ENCODE measurements around the gene FBXO46. TPM values are rescaled to one million over a fixed set of nuclear protein-coding genes. Genes with fewer than 3 reads are reported as not detected.
A peak's percentile ranks its signal among the peaks of the same experiment; 100 is the strongest.

The FBXO46 gene
- total and polyA plus RNA-seq, 2 of the 13 experiments (the other 11 are each of a cell fraction or from before 2014, with no cell fraction given), result 6.2 to 6.4 TPM

DNA sequence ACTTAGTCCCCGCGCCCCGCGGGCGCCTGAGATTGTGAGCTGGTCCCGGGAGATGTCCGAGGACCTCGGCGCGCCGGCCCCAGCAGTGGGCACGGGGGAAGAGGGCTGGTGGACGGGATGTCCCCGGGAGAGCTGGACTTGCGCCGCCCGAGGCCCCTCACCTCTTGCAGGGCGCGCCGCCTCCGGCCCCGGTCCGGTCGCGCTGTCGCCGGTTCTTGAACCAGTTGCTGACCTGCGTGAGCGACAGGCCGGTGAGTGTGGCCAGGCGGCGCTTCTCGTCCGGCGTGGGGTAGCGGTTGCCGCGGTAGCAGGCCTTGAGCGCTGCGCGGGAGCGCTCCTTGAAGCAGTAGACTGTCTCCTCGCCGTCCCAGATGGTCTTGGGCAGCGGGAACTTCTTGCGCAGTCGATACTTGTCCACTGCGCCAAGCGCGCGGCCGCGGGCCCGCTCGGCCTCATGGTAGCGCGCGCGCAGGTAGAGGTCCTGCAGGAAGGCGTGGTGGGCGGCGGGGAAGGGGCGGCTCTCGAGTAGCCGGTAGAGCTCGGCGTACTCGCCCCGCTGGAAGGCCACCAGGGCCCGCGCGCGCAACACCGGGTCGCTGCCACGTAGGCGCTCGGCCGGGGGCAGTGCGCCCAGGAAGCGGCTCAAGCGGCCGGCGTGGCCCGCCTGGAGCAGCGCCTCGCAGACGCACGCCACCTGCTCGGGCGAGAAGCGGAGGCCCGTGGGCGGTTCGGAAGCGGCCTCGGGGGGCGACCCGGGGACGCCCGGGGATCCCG is 37.4 kb upstream of the FBXO46 start (continued):
- TF ChIP-seq ZMYM2 (CRISPR knock-in tag; IDR thresholded peaks at IDR 0.05) (no peak), ZFP36 (IDR thresholded peaks at IDR 0.05; ENCODE audit: borderline replicate concordance, low read depth, low read length, partially characterized antibody) (no peak), GZF1 (CRISPR knock-in tag; IDR thresholded peaks at IDR 0.05) (peak; percentile 32; the same call in 1 of the 2 replicates), ZNF468 (CRISPR knock-in tag; IDR thresholded peaks at IDR 0.05) (peak; percentile 25; the same call in 1 of the 2 replicates), HDAC6 (IDR thresholded peaks at IDR 0.05; ENCODE audit: low read depth, low read length) (no peak), ATAD3A (CRISPR knock-in tag; IDR thresholded peaks at IDR 0.05) (no peak), PTBP1 (IDR thresholded peaks at IDR 0.05; ENCODE audit: low read depth, low read length, poor library complexity, severe bottlenecking) (no peak), ZNF3 (CRISPR knock-in tag; IDR thresholded peaks at IDR 0.05) (no peak), U2AF2 (IDR thresholded peaks at IDR 0.05; ENCODE audit: low read depth, low read length) (no peak), ETV5 (CRISPR knock-in tag; IDR thresholded peaks at IDR 0.05; ENCODE audit: borderline replicate concordance) (no peak), SATB2 (CRISPR knock-in tag; IDR thresholded peaks at IDR 0.05) (no peak), GATAD1 (CRISPR knock-in tag; IDR thresholded peaks at IDR 0.05) (peak; percentile 36; the same call in 1 of the 2 replicates), YEATS4 (CRISPR knock-in tag; IDR thresholded peaks at IDR 0.05; ENCODE audit: borderline replicate concordance) (peak; percentile 73; the same call in 1 of the 2 replicates), CEBPB (IDR thresholded peaks at IDR 0.05; ENCODE audit: borderline replicate concordance, low read depth, low read length) (no peak)
- TF ChIP-seq, protein P1, sequence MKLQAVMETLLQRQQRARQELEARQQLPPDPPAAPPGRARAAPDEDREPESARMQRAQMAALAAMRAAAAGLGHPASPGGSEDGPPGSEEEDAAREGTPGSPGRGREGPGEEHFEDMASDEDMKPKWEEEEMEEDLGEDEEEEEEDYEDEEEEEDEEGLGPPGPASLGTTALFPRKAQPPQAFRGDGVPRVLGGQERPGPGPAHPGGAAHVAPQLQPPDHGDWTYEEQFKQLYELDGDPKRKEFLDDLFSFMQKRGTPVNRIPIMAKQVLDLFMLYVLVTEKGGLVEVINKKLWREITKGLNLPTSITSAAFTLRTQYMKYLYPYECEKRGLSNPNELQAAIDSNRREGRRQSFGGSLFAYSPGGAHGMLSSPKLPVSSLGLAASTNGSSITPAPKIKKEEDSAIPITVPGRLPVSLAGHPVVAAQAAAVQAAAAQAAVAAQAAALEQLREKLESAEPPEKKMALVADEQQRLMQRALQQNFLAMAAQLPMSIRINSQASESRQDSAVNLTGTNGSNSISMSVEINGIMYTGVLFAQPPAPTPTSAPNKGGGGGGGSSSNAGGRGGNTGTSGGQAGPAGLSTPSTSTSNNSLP (IDR thresholded peaks at IDR 0.05; ENCODE audit: low read depth, low read length), result no peak
- TF ChIP-seq, protein P2, sequence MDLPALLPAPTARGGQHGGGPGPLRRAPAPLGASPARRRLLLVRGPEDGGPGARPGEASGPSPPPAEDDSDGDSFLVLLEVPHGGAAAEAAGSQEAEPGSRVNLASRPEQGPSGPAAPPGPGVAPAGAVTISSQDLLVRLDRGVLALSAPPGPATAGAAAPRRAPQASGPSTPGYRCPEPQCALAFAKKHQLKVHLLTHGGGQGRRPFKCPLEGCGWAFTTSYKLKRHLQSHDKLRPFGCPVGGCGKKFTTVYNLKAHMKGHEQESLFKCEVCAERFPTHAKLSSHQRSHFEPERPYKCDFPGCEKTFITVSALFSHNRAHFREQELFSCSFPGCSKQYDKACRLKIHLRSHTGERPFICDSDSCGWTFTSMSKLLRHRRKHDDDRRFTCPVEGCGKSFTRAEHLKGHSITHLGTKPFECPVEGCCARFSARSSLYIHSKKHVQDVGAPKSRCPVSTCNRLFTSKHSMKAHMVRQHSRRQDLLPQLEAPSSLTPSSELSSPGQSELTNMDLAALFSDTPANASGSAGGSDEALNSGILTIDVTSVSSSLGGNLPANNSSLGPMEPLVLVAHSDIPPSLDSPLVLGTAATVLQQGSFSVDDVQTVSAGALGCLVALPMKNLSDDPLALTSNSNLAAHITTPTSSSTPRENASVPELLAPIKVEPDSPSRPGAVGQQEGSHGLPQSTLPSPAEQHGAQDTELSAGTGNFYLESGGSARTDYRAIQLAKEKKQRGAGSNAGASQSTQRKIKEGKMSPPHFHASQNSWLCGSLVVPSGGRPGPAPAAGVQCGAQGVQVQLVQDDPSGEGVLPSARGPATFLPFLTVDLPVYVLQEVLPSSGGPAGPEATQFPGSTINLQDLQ (CRISPR knock-in tag; IDR thresholded peaks at IDR 0.05), result no peak
- TF ChIP-seq, protein P3, sequence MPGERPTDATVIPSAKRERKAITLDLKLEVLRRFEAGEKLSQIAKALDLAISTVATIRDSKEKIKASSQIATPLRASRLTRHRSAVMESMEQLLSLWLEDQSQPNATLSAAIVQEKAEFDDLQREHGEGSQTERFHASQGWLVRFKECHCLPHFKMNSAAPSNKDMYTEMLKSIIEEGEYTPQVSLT (CRISPR knock-in tag; IDR thresholded peaks at IDR 0.05; ENCODE audit: borderline replicate concordance, low read depth), result no peak
- TF ChIP-seq, protein P4, sequence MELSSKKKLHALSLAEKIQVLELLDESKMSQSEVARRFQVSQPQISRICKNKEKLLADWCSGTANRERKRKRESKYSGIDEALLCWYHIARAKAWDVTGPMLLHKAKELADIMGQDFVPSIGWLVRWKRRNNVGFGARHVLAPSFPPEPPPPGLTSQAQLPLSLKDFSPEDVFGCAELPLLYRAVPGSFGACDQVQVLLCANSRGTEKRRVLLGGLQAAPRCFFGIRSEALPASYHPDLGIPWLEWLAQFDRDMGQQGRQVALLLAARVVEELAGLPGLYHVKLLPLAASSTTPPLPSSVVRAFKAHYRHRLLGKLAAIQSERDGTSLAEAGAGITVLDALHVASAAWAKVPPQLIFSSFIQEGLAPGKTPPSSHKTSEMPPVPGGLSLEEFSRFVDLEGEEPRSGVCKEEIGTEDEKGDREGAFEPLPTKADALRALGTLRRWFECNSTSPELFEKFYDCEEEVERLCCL (CRISPR knock-in tag; IDR thresholded peaks at IDR 0.05; ENCODE audit: borderline replicate concordance), result peak; percentile 76; the same call in 1 of the 2 replicates
- TF ChIP-seq, protein P5, sequence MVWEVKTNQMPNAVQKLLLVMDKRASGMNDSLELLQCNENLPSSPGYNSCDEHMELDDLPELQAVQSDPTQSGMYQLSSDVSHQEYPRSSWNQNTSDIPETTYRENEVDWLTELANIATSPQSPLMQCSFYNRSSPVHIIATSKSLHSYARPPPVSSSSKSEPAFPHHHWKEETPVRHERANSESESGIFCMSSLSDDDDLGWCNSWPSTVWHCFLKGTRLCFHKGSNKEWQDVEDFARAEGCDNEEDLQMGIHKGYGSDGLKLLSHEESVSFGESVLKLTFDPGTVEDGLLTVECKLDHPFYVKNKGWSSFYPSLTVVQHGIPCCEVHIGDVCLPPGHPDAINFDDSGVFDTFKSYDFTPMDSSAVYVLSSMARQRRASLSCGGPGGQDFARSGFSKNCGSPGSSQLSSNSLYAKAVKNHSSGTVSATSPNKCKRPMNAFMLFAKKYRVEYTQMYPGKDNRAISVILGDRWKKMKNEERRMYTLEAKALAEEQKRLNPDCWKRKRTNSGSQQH (CRISPR knock-in tag; IDR thresholded peaks at IDR 0.05; ENCODE audit: low read depth), result no peak
- TF ChIP-seq, protein P6, sequence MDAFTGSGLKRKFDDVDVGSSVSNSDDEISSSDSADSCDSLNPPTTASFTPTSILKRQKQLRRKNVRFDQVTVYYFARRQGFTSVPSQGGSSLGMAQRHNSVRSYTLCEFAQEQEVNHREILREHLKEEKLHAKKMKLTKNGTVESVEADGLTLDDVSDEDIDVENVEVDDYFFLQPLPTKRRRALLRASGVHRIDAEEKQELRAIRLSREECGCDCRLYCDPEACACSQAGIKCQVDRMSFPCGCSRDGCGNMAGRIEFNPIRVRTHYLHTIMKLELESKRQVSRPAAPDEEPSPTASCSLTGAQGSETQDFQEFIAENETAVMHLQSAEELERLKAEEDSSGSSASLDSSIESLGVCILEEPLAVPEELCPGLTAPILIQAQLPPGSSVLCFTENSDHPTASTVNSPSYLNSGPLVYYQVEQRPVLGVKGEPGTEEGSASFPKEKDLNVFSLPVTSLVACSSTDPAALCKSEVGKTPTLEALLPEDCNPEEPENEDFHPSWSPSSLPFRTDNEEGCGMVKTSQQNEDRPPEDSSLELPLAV (CRISPR knock-in tag; conservative IDR thresholded peaks at IDR 0.05; ENCODE audit: low read depth), result no peak
